HG03457 (cell line): ENCODE results near the gene MYO10.
"Not testable (repeated sequence)": the region's sequence is repeated elsewhere in the genome, so short reads cannot be mapped to it uniquely, and the experiment has no call there.

ENCODE experiments used
- ATAC-seq: cut with Tn5 transposase; IDR thresholded peaks from one replicate; pipeline ENCODE4 v1.9.1; 2021; ENCODE audit warnings: moderate number of reproducible peaks; ENCODE audit not compliant: unreplicated experiment

Gene MYO10

GRCh38 chr5:16865151-16865550 is 70.9 kb downstream of the MYO10 start:
- ATAC-seq = no peak

DNA sequence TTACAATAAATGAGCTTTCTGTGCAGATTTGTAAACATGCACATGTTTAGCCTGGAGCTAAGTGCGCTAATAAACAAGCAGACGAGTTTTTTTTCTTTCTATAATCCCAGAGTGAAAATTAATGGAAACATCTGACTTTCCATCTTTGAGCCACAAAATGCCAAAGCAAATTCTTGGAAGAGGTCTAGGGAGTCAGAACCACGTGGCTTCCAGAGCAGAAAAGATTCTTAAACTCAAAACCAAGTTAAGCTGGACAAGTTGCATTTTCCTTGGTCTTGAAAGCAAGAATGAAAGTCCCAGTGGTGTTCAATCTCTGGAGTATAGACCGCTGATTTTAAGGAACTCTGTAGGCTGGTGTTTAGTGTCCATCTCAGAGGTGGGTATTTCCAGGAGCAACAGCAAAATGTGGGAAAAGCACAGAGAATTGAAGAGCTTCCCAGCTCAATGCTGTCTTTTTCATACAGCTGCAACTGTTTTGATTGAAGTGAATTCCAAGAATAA is 71.4 kb downstream of the MYO10 start:
- ATAC-seq = no peak

- ATAC-seq = no peak
These were observed 72.6 kb downstream of the MYO10 start for GRCh38 chr5:16863469-16863946.

DNA sequence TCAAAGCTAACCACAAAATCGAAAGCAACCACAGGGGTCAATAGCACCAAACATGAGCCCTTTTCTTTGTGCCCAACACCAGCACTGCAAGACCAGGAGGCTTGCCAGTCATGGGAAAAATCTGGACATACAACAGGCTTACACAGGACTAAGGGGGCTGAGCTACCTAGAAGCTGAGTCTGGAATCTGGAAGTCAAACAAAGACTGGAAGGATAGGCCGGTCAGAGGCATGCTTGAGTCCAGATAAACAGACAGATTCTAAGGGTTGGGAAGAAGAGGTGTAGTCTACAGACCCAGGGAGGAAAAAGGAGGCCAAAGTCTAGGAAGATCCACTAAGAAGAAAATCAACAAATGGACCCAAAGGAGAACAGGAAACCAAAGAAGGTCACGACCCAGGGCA is 73.3 kb downstream of the MYO10 start:
- ATAC-seq = no peak

- no peak for ATAC-seq
These were observed 76.7 kb downstream of the MYO10 start for GRCh38 chr5:16859346-16859745.

- no peak for ATAC-seq
These were observed 77.9 kb downstream of the MYO10 start for GRCh38 chr5:16858151-16858550.

DNA sequence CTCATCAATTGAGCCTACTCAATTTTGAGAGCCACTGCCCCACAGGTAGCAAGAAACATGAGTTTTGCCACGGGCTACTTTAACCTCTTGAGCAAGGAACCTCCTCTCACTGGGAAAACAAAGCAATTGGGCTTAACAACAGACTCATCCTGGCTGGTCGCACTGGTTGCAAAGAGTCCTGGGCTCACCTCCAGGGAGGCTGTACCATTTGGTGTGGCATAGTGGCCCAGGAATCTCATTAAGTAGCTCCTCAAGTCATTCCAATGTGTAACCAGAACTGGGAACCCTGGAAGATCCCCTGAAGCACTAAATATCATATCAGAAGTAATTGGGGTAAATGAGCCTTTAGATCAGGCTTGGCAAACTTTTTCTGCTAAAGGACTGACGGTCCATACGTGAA is 78.5 kb downstream of the MYO10 start:
- no peak for ATAC-seq

DNA sequence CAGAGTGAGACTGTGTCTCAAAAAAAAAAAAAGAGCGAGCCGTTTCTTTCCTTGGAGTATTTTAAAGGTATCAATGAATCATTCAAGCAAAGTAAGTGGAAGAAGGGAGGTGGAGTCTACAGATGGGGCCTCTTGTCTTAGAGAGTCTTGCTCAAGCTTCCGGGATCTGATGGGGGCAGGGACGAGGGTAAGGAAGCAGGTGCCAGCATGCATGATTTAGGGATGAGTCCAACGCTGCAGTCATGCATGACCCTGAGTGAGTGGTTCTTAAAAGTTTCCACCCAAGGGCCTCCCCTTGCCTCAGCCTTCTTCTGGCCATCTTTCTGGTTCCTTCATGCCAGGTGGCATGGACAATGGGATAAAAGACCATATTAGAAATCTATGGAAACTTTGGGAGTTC is 79.6 kb downstream of the MYO10 start:
- ATAC-seq = no peak

DNA sequence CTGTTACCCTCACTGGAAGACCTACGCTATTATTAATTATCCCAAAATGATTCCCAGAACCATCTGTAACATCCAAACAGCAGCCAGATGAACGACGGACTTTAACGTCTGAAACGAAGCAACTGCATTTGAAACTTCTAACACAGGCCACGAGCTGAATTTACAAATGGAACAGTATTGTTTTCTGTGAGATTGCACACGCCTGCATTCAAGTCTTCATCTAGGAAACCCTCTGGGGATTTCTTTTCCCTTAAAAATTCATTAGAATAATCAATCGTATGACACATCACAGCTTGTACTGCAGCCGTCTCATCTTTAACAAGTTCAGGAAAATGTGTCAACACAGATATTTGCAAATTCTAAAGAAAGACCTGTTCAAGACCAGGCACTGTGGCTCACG is 80.2 kb downstream of the MYO10 start:
- ATAC-seq = no peak

DNA sequence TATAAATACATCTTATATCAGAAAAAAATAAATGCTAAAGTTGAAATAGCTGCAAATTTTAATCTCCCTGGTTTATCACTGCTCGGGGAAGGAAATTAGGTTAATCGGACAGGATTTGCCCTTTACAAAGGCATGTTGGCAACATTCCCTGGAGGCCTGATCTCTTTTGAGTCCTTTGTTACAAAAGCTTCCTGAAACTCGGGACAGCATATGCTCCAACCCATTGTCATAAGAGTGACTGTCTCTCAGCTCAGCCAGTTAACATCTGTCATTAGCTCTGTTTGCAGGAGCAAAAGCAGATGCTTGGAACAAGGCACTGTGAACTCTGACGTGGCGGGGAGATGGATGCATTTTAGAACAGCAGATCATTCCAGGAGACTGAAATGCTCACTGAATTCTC is 80.6 kb downstream of the MYO10 start:
- ATAC-seq = no peak

- no peak for ATAC-seq
These were observed 81.7 kb downstream of the MYO10 start for GRCh38 chr5:16854351-16854750.

DNA sequence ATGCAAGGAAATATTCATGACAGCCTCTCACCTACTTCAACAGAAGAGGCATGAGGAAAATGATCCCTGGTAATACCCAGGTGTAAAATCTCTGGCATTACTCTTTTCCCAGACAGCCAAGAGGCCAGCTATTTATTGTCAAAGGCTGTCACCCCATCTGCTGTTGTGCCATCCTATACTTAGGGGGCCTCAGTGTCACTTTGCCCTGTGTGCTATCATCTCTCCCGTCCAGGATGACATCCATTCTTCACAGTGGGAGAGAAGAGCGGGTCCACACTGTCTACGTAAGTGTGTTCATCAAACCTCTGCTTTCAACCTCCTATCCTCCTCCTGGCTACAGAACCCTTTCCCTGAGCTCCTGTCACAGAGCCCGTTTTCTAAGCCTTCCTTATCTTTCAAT is 82.6 kb downstream of the MYO10 start:
- no peak for ATAC-seq

GRCh38 chr5:16852251-16853005 is 83.7 kb downstream of the MYO10 start:
- ATAC-seq = no peak

- no peak for ATAC-seq
These were observed 86.3 kb downstream of the MYO10 start for GRCh38 chr5:16849775-16850174.

DNA sequence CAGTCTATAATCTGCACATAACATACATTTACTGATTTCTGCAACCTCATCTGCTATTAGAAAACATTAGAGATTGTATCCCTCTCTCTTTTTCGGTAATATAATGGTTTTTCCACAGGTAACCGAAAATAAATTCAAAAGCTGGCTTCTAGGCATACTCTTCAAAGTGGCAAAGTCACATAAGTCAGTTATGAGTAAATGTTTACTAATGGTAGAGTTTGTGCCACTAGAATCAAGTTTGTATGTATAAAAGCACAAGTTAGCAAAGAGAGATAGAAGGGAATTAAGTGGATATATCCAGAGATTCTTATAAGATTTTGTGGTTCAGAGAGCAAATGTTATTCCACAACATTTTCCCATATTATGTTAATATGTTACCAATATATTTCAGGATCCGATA is 86.9 kb downstream of the MYO10 start:
- ATAC-seq = no peak

DNA sequence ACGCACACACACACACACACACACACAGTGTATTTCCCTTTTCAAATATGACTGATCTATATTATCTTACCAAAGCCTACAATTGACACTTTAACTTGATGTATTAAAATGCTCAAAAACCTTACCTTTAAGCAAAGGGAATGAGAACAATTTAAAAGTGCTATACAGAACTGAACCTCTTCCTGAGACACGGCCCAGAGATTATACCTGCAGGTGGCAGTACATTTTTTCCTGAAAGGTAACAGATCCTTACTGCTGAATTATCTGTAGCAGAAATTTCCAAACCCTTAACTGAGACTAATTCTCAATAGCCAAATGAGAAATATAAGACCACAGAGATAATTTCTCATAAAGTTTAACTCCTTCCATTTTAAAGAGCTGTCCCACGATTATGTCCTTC is 91.1 kb downstream of the MYO10 start:
- ATAC-seq = no peak

DNA sequence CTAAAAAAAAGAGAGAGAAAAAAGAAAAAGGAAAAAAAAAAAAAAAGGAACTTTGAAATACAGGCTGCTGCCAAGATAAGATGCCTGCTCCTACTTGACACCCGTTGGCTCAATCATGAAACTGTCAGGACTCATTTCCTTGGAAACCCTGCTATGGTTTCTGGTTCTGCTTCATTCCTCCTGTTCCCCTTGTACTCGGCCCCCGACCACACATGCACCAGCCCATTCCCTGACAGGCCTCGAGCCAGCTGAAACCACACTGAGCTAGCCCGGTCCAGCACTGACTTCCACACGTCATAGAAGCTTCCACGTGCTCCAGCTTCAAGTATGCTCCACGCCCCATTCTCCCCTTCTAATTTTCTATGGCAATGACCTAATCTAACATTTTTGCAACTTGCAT is 93.2 kb downstream of the MYO10 start:
- ATAC-seq = no peak

- ATAC-seq = no peak
These were observed 94.7 kb downstream of the MYO10 start for GRCh38 chr5:16841416-16841815.

DNA sequence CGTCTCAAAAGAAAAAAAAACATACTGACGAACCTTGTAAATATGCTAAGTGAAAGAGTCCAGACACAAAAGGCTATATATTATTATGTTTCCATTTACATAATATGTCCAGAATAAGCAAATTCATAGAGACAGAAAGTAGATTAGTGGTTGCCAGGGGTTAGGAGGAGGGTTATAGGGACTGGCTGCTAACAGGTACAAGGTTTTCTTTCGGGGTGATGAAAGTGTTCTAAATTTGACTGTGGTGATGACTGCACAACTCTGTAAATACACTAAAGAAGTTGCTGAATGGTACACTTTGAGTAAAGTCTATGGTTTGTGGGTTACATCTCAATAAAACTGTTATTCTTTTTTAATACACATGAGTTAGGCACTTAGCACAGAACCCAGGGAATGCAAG is 98.8 kb downstream of the MYO10 start:
- no peak for ATAC-seq

GRCh38 chr5:16834029-16834428 is 102.1 kb downstream of the MYO10 start:
- ATAC-seq = no peak

GRCh38 chr5:16831326-16831725 is 104.8 kb downstream of the MYO10 start:
- not testable (repeated sequence) for ATAC-seq

GRCh38 chr5:16827755-16828154 is 108.3 kb downstream of the MYO10 start:
- no peak for ATAC-seq
